IMR-90 (cell line): ENCODE data around the gene EDIL3. TPM values are rescaled to one million over a fixed set of nuclear protein-coding genes. Genes with fewer than 3 reads are reported as not detected.
A peak's percentile ranks its signal among the peaks of the same experiment; 100 is the strongest.

Experiments
- ATAC-seq: fragments of 200-7000 bp; cut with Tn5 transposase; 2 replicates; pipeline ENCODE4 v1.9.1; 2020; ENCODE audit warnings: low read depth, mild to moderate bottlenecking, moderate library complexity
- BruUV-seq: library from RNA; stranded (reverse); fragments of 400-500 nt; replicated peaks from 2 replicates; lab custom pipeline; 2021; lab: Mats Ljungman, UMichigan
- CTCF ChIA-PET: fragments of 300-600 bp; formaldehyde crosslinking; extraction: SDS; loops from one replicate; lab custom pipeline; 2021; ENCODE audit warnings: antibody characterized with exemption; lab: Yijun Ruan, JAX
- POLR2A ChIA-PET: fragments of 300-600 bp; sonication (Branson Sonifier 250); formaldehyde crosslinking; loops from one replicate; lab custom pipeline; 2022; ENCODE audit warnings: antibody characterized with exemption; ENCODE audit not compliant: unreplicated experiment; lab: Charles Lee
- DNase-seq: peaks from one replicate; pipeline ENCODE4 v3.0.0; 2013
- H2AFZ ChIP-seq: replicated peaks from 2 replicates; pipeline ENCODE3; 2013; ENCODE audit warnings: low read length, mild to moderate bottlenecking; ENCODE audit not compliant: poor library complexity
- H2AK5ac ChIP-seq: 2 replicates; pipeline ENCODE4 v1.6.1; 2013; ENCODE audit warnings: low read depth, low read length, inconsistent platforms
- H2AK9ac ChIP-seq: replicated peaks from 2 replicates; pipeline ENCODE3; 2013; ENCODE audit warnings: mild to moderate bottlenecking, low read depth, low read length, moderate library complexity; ENCODE audit not compliant: poor library complexity
- H2BK120ac ChIP-seq: 2 replicates; pipeline ENCODE4 v1.6.1; 2013; ENCODE audit warnings: low read depth, low read length, inconsistent platforms
- H2BK15ac ChIP-seq: 3 replicates; pipeline ENCODE4 v1.6.1; 2013; ENCODE audit warnings: low read depth, low read length, inconsistent platforms
- H2BK20ac ChIP-seq: 2 replicates; pipeline ENCODE4 v1.6.1; 2013; ENCODE audit warnings: low read depth, mild to moderate bottlenecking, inconsistent platforms, low read length, moderate library complexity
- H2BK5ac ChIP-seq: 2 replicates; pipeline ENCODE4 v1.6.1; 2013; ENCODE audit warnings: mild to moderate bottlenecking, low read depth, low read length, inconsistent platforms; ENCODE audit not compliant: poor library complexity, severe bottlenecking
- H3K14ac ChIP-seq: replicated peaks from 2 replicates; pipeline ENCODE4 v1.6.1; 2013; ENCODE audit warnings: low read depth, low read length, inconsistent platforms
- H3K18ac ChIP-seq: 2 replicates; pipeline ENCODE4 v1.6.1; 2013; ENCODE audit warnings: low read depth, low read length, control low read depth
- H3K23ac ChIP-seq: 2 replicates; pipeline ENCODE4 v1.6.1; 2013; ENCODE audit warnings: low read depth, low read length, inconsistent platforms
- H3K27ac ChIP-seq: 2 replicates; pipeline ENCODE4 v1.5.1; 2013; ENCODE audit warnings: mild to moderate bottlenecking, control low read depth, low read length; ENCODE audit not compliant: insufficient read depth
- H3K27me3 ChIP-seq: 2 replicates; pipeline ENCODE4 v1.6.1; 2013; ENCODE audit warnings: low read length; ENCODE audit not compliant: control insufficient read depth, insufficient read depth
- H3K36me3 ChIP-seq: 2 replicates; pipeline ENCODE4 v1.6.1; 2013; ENCODE audit warnings: low read length, mixed read lengths; ENCODE audit not compliant: control insufficient read depth, insufficient read depth
- H3K4ac ChIP-seq: 2 replicates; pipeline ENCODE4 v1.6.1; 2013; ENCODE audit warnings: low read depth, low read length, inconsistent platforms
- H3K4me1 ChIP-seq: 2 replicates; pipeline ENCODE4 v1.6.1; 2013; ENCODE audit warnings: low read length, mixed read lengths; ENCODE audit not compliant: control insufficient read depth, insufficient read depth
- H3K4me2 ChIP-seq: 2 replicates; pipeline ENCODE4 v1.6.1; 2013; ENCODE audit warnings: low read depth, mild to moderate bottlenecking, control low read depth, low read length, moderate library complexity
- H3K4me3 ChIP-seq: 2 replicates; pipeline ENCODE4 v1.5.1; 2013; ENCODE audit warnings: low read depth, mild to moderate bottlenecking, control low read depth, low read length, moderate library complexity; ENCODE audit not compliant: insufficient read depth
- H3K56ac ChIP-seq: 2 replicates; pipeline ENCODE4 v1.6.1; 2013; ENCODE audit warnings: low read length, inconsistent platforms; ENCODE audit not compliant: insufficient read depth; ENCODE audit errors: extremely low read depth
- H3K79me1 ChIP-seq, 2 experiments: 2 replicates each; pipeline ENCODE4 v1.6.1; 2013; ENCODE audit warnings: low read length in 2 of 2, inconsistent platforms in 1 of 2, low read depth in 1 of 2
- H3K9ac ChIP-seq: 2 replicates; pipeline ENCODE4 v1.6.1; 2013; ENCODE audit warnings: low read depth, low read length, control low read depth
- H3K9me1 ChIP-seq: 2 replicates; pipeline ENCODE4 v1.6.1; 2013; ENCODE audit warnings: low read length, inconsistent platforms; ENCODE audit not compliant: insufficient read depth
- H3K9me3 ChIP-seq: 2 replicates; pipeline ENCODE4 v1.6.1; 2013; ENCODE audit warnings: low read length; ENCODE audit not compliant: control insufficient read depth, insufficient read depth
- H4K20me1 ChIP-seq: 2 replicates; pipeline ENCODE4 v1.6.1; 2013; ENCODE audit warnings: low read length, inconsistent platforms; ENCODE audit not compliant: insufficient read depth
- H4K5ac ChIP-seq: 2 replicates; pipeline ENCODE4 v1.6.1; 2013; ENCODE audit warnings: mild to moderate bottlenecking, low read depth, low read length, control low read depth
- H4K8ac ChIP-seq, 2 experiments: 2 replicates each; pipeline ENCODE4 v1.6.1; 2013; ENCODE audit warnings: low read depth in 2 of 2, low read length in 2 of 2, control low read depth in 1 of 2, inconsistent platforms in 1 of 2
- H4K91ac ChIP-seq: 2 replicates; pipeline ENCODE4 v1.6.1; 2013; ENCODE audit warnings: low read depth, low read length, inconsistent platforms; ENCODE audit not compliant: insufficient read depth
- BHLHE40 ChIP-seq: fragments of 150-350 bp; IDR thresholded peaks from 2 replicates; pipeline ENCODE4 v1.6.1; 2016; ENCODE audit warnings: mild to moderate bottlenecking, low read depth, low read length
- CEBPB ChIP-seq: IDR thresholded peaks from 2 replicates; pipeline ENCODE4 v1.6.1; 2012; ENCODE audit warnings: low read depth, low read length, improper control_type of control experiment
- CHD1 ChIP-seq: IDR thresholded peaks from 2 replicates; pipeline ENCODE4 v1.6.1; 2012; ENCODE audit warnings: low read depth, low read length, improper control_type of control experiment
- CTCF ChIP-seq: conservative IDR thresholded peaks from 2 replicates; pipeline ENCODE4 v1.5.1; 2012; ENCODE audit warnings: mild to moderate bottlenecking, low read depth, low read length, improper control_type of control experiment
- ELK1 ChIP-seq: fragments of 150-350 bp; IDR thresholded peaks from 2 replicates; pipeline ENCODE4 v1.6.1; 2016; ENCODE audit warnings: low read depth, mild to moderate bottlenecking, low read length, moderate library complexity, borderline replicate concordance
- FOS ChIP-seq: fragments of 150-350 bp; IDR thresholded peaks from 2 replicates; pipeline ENCODE4 v1.6.1; 2016; ENCODE audit warnings: low read depth, low read length
- MAFK ChIP-seq: IDR thresholded peaks from 2 replicates; pipeline ENCODE4 v1.6.1; 2012; ENCODE audit warnings: low read depth, low read length, improper control_type of control experiment
- MAZ ChIP-seq: IDR thresholded peaks from 2 replicates; pipeline ENCODE4 v1.6.1; 2012; ENCODE audit warnings: low read depth, mild to moderate bottlenecking, low read length, improper control_type of control experiment, moderate library complexity, borderline replicate concordance
- MXI1 ChIP-seq: IDR thresholded peaks from 2 replicates; pipeline ENCODE4 v1.6.1; 2012; ENCODE audit warnings: low read depth, mild to moderate bottlenecking, low read length, moderate library complexity, borderline replicate concordance
- NFE2L2 ChIP-seq: fragments of 150-350 bp; IDR thresholded peaks from 2 replicates; pipeline ENCODE4 v1.6.1; 2016; ENCODE audit warnings: low read depth, mild to moderate bottlenecking, low read length
- POLR2A ChIP-seq: IDR thresholded peaks from 2 replicates; pipeline ENCODE4 v1.6.1; 2012; ENCODE audit warnings: mild to moderate bottlenecking, low read depth, low read length
- RAD21 ChIP-seq: IDR thresholded peaks from 2 replicates; pipeline ENCODE4 v1.6.1; 2012; ENCODE audit warnings: low read length, improper control_type of control experiment
- RCOR1 ChIP-seq: IDR thresholded peaks from 2 replicates; pipeline ENCODE4 v1.6.1; 2012; ENCODE audit warnings: mild to moderate bottlenecking, low read length, improper control_type of control experiment; ENCODE audit not compliant: insufficient replicate concordance
- RFX5 ChIP-seq: IDR thresholded peaks from 2 replicates; pipeline ENCODE4 v1.8.0; 2012; ENCODE audit warnings: low read depth, mild to moderate bottlenecking, low read length, moderate library complexity
- SMC3 ChIP-seq: fragments of 150-350 bp; IDR thresholded peaks from 2 replicates; pipeline ENCODE4 v1.6.1; 2016; ENCODE audit warnings: low read depth, mild to moderate bottlenecking, antibody characterized with exemption, low read length, moderate library complexity
- USF2 ChIP-seq: fragments of 150-350 bp; IDR thresholded peaks from 2 replicates; pipeline ENCODE4 v1.6.1; 2017; ENCODE audit warnings: mild to moderate bottlenecking, antibody characterized with exemption, low read length, low read depth
- WGBS, 2 experiments: methylation state at CpG; one replicate each; pipeline versions ENCODE4 v1.1.5 to v1.1.7; 2013; ENCODE audit warnings: missing lambda C conversion rate in 2 of 2; ENCODE audit not compliant: insufficient read length in 1 of 2; ENCODE audit errors: extremely low coverage in 2 of 2; 5-methylcytosine and 5-hydroxymethylcytosine counted together
- dilution Hi-C: fragments of 300-500 bp; cut with HindIII; formaldehyde crosslinking; loops from one replicate; pipeline ENCODE4 v1.14.3; 2018; ENCODE audit warnings: low sequenced_read_pairs; ENCODE audit not compliant: unreplicated experiment
- in situ Hi-C: fragments of 300-500 bp; cut with MboI; formaldehyde crosslinking; loops from 3 replicates; pipeline ENCODE4 v1.14.3; 2019; ENCODE audit warnings: low sequenced_read_pairs, inconsistent platforms, mixed read lengths
- intact Hi-C: fragments of 100-400 bp; cut with micrococcal nuclease; formaldehyde crosslinking; loops from 2 replicates; pipeline ENCODE4 v1.10.0; 2022
- polyA plus RNA-seq, 3 experiments: library from polyadenylated mRNA; depleted of rRNA; stranded (reverse); fragments of >200 nt; gene quantifications; 2 replicates each; pipeline ENCODE4 v1.2.3, GENCODE V29; 2012; ENCODE audit warnings: low replicate concordance in 1 of 3
- total RNA-seq: library from RNA; depleted of rRNA; stranded (reverse); fragments of >200 nt; gene quantifications from 2 replicates; pipeline ENCODE4 v1.2.3, GENCODE V29; 2012

Gene EDIL3
- total and polyA plus RNA-seq, 2 of the 4 experiments (the other 2 are of a cell fraction) = 55.5 to 82.8 TPM

- Histone ChIP-seq H3K27ac (no peak overlapping the region), H3K79me1 (no peaks in the 10 kb centered on the region), H2BK15ac (no peak overlapping the region), H2BK5ac (peak overlapping the region; percentile 50), H3K56ac (no peak overlapping the region), H3K4me3 (no peak overlapping the region), H2AK5ac (no peak overlapping the region), H3K23ac (no peak overlapping the region), H3K36me3 (no peaks in the 10 kb centered on the region), H3K18ac (no peak overlapping the region), H3K4ac (no peak overlapping the region), H4K91ac (no peak overlapping the region), H3K27me3 (no peaks in the 10 kb centered on the region), H2AK9ac (no peak overlapping the region), H3K9me3 (no peaks in the 10 kb centered on the region), H3K9me1 (no peaks in the 10 kb centered on the region), H2BK120ac (no peak overlapping the region), H3K4me2 (no peak overlapping the region), H4K5ac (no peak overlapping the region), H2BK20ac (no peak overlapping the region), H2AFZ (no peak overlapping the region), H3K9ac (no peak overlapping the region), H4K20me1 (no peaks in the 10 kb centered on the region), H3K4me1 (peaks cover 5% of the 10 kb centered on the region; the same call in 1 of the 2 replicates), H4K8ac (no peak overlapping the region), H3K14ac (no peak overlapping the region)
- ATAC-seq (peak; percentile 61), DNase-seq (peak; percentile 30)
- in situ Hi-C loops (no loop called here), dilution Hi-C loops (no loop called here), intact Hi-C loops (no loop called here)
- ChIA-PET CTCF (interaction anchor here (0.6 kb wide), 2 partner anchors 58 to 347 kb away, joined by 3 to 5 read pairs; no protein-coding TSS in a partner anchor), POLR2A (no interaction called here)
- no TSS peak for BruUV-seq
- no CpG with 5 or more reads among the region's 1 CpG for WGBS, 2 experiments
- TF ChIP-seq RCOR1 (no peak), POLR2A (no peak), USF2 (no peak), ELK1 (no peak), RAD21 (no peak), CHD1 (no peak), NFE2L2 (no peak), RFX5 (no peak), CTCF (no peak), SMC3 (no peak), BHLHE40 (no peak), CEBPB (no peak), MAFK (no peak), MXI1 (no peak), FOS (no peak), MAZ (no peak)
Measured at GRCh38 chr5:84115727-84116126, 269.0 kb downstream of the EDIL3 start.
